Measurements from ENCODE around the gene ANKRD16. TPM values are rescaled to one million over a fixed set of nuclear protein-coding genes. Genes with fewer than 3 reads are reported as not detected.
A peak's percentile ranks its signal among the peaks of the same experiment; 100 is the strongest.

Gene ANKRD16
- total RNA-seq, 2 donors from 2014 or later: 12.5 to 13.0 TPM

DNA sequence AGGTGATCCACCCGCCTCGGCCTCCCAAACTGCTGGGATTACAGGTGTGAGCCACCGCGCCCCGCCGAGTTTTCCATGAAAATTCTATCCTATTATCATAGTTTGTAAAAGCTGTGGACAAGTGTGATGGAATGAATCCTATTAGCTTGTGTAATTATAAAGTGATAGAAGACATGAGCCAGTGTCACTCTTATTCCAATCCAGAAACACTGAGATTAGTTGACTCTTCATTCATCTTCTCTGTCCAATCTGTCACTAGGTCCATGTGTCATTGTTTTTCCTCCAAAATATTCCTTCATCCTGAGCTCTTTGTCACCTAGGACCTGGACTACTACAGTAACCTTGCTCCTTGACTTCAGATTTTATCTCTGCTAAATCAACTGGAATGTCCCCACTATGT is 13.9 kb upstream of the ANKRD16 start:
- H3K36me3 ChIP-seq (ENCODE audit: control insufficient read depth, insufficient read depth, low read length): peaks cover 44% of the 10 kb centered on the region
- no peaks in the 10 kb centered on the region for H3K4me1 ChIP-seq (ENCODE audit: control insufficient read depth, insufficient read depth, low read length)
- Mint-ChIP-seq H3K27me3 (ENCODE audit: insufficient read depth) (no peaks in the 10 kb centered on the region), H3K4me1 (no peaks in the 10 kb centered on the region), H3K9me3 (no peaks in the 10 kb centered on the region), H3K36me3 (ENCODE audit: low read depth) (peaks cover 55% of the 10 kb centered on the region), H3K27ac (no peak overlapping the region), H3K4me3 (no peak overlapping the region)
- TF ChIP-seq, protein P1, sequence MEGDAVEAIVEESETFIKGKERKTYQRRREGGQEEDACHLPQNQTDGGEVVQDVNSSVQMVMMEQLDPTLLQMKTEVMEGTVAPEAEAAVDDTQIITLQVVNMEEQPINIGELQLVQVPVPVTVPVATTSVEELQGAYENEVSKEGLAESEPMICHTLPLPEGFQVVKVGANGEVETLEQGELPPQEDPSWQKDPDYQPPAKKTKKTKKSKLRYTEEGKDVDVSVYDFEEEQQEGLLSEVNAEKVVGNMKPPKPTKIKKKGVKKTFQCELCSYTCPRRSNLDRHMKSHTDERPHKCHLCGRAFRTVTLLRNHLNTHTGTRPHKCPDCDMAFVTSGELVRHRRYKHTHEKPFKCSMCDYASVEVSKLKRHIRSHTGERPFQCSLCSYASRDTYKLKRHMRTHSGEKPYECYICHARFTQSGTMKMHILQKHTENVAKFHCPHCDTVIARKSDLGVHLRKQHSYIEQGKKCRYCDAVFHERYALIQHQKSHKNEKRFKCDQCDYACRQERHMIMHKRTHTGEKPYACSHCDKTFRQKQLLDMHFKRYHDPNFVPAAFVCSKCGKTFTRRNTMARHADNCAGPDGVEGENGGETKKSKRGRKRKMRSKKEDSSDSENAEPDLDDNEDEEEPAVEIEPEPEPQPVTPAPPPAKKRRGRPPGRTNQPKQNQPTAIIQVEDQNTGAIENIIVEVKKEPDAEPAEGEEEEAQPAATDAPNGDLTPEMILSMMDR (conservative IDR thresholded peaks at IDR 0.05): no peak
- DNase-seq: no peak
- no peaks in the 10 kb centered on the region for H3K27me3 ChIP-seq (ENCODE audit: control insufficient read depth, insufficient read depth, low read length, poor library complexity, severe bottlenecking)
- peaks cover 4% of the 10 kb centered on the region for H3K9me3 ChIP-seq (ENCODE audit: control insufficient read depth, low read length)
- no peak overlapping the region for H3K27ac ChIP-seq (ENCODE audit: low read depth, low read length)
- 96 to 100% methylated on average over 2 to 5 of the region's 6 CpGs for WGBS, 2 experiments (ENCODE audit: insufficient coverage in 1 of 2, insufficient read length in 1 of 2)
- no peak overlapping the region for H3K4me3 ChIP-seq (ENCODE audit: low read length)
- no peak overlapping the region for H3K9ac ChIP-seq (ENCODE audit: extremely low read depth, low read length, poor library complexity, severe bottlenecking)

DNA sequence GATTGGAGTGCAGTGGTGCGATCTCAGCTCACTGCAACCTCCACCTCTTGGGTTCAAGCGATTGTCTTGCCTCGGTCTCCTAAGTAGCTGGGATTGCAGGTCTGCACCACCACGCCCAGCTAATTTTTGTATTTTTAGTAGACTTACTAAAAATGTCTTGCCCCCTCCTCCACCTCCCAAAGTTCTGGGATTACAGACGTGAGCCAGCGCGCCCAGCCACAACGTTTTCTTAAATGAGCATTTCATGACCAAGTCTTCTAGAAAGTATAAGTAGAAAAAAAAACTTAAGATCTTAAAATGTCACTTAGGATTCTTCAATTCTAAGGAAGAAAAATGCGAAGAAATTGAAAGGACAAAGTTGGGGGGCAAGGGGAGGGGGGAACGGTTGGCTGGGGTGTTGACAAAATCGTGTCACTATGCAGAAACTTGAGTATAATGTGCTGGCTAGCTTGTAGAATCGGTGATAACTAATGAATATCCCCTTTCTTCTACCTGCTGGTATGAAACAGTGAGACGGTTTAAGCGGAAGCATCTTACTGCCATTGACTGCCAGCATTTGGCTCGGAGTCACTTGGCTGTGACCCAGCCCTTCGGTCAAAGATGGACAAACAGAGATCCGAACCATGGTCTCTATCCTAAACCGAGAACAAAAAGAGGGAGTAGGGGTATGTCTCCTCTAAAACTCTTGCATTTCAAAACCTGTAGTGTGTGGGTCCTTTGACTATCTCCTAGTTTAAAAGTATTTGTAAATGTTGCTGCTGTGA is 13.0 kb upstream of the ANKRD16 start:
- Mint-ChIP-seq H3K4me3 (no peak overlapping the region), H3K4me1 (no peaks in the 10 kb centered on the region), H3K27me3 (ENCODE audit: insufficient read depth) (no peaks in the 10 kb centered on the region), H3K36me3 (ENCODE audit: low read depth) (peaks cover 51% of the 10 kb centered on the region), H3K27ac (peak overlapping the region; percentile 32), H3K9me3 (peaks cover 5% of the 10 kb centered on the region)
- H3K27ac ChIP-seq (ENCODE audit: low read depth, low read length): no peak overlapping the region
- peaks cover 47% of the 10 kb centered on the region for H3K36me3 ChIP-seq (ENCODE audit: control insufficient read depth, insufficient read depth, low read length)
- no peak overlapping the region for H3K9ac ChIP-seq (ENCODE audit: extremely low read depth, low read length, poor library complexity, severe bottlenecking)
- DNase-seq: no peak
- WGBS, 2 experiments (ENCODE audit: insufficient coverage in 1 of 2, insufficient read length in 1 of 2): 92 to 97% methylated on average over 9 to 18 of the region's 18 CpGs
- TF ChIP-seq, protein P1 (conservative IDR thresholded peaks at IDR 0.05): no peak
- H3K4me3 ChIP-seq (ENCODE audit: low read length): no peak overlapping the region
- H3K27me3 ChIP-seq (ENCODE audit: control insufficient read depth, insufficient read depth, low read length, poor library complexity, severe bottlenecking): no peaks in the 10 kb centered on the region
- no peaks in the 10 kb centered on the region for H3K4me1 ChIP-seq (ENCODE audit: control insufficient read depth, insufficient read depth, low read length)
- H3K9me3 ChIP-seq (ENCODE audit: control insufficient read depth, low read length): peaks cover 9% of the 10 kb centered on the region

DNA sequence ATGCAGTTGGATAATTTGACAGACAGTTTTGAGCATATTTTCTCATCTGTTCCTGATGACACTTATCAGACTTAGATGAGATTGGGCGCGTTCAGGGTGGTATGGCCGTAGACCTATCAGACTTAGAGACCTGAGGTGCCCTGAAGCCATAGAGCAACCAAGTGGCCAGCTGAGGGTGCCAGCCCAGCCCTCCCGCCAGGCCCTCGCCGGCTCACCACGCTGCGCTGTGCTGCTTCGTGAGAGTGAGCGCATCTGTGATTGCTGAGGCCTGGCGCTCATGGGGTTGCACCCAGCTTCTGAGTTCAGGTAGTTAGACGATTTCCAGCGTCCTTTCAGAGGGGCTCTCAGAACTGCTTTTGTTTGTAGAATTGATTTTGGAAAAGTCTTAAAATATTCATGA is 10.6 kb upstream of the ANKRD16 start:
- Histone ChIP-seq H3K9ac (ENCODE audit: extremely low read depth, low read length, poor library complexity, severe bottlenecking) (no peak overlapping the region), H3K4me1 (ENCODE audit: control insufficient read depth, insufficient read depth, low read length) (peaks cover 7% of the 10 kb centered on the region), H3K36me3 (ENCODE audit: control insufficient read depth, insufficient read depth, low read length) (peaks cover 48% of the 10 kb centered on the region), H3K27ac (ENCODE audit: low read depth, low read length) (no peak overlapping the region), H3K4me3 (ENCODE audit: low read length) (no peak overlapping the region), H3K27me3 (ENCODE audit: control insufficient read depth, insufficient read depth, low read length, poor library complexity, severe bottlenecking) (no peaks in the 10 kb centered on the region), H3K9me3 (ENCODE audit: control insufficient read depth, low read length) (peaks cover 9% of the 10 kb centered on the region)
- Mint-ChIP-seq H3K9me3 (peaks cover 8% of the 10 kb centered on the region), H3K4me1 (peaks cover 15% of the 10 kb centered on the region), H3K36me3 (ENCODE audit: low read depth) (peaks cover 50% of the 10 kb centered on the region), H3K4me3 (no peak overlapping the region), H3K27me3 (ENCODE audit: insufficient read depth) (no peaks in the 10 kb centered on the region), H3K27ac (no peak overlapping the region)
- TF ChIP-seq, protein P1 (conservative IDR thresholded peaks at IDR 0.05): no peak
- WGBS, 2 experiments (ENCODE audit: insufficient coverage in 1 of 2, insufficient read length in 1 of 2): 98% methylated on average over 7 to 13 of the region's 13 CpGs
- no peak for DNase-seq

Measured in endodermal cell (in vitro differentiated cells).